Heart left ventricle (tissue), 13 donors: ENCODE measurements around the gene SPOCK1.

ENCODE experiments used
- CTCF ChIP-seq, 12 donors: fragments of 200-600 bp; sonication (generic) in 4 of 12; IDR thresholded peaks; one replicate each; pipeline versions ENCODE4 v1.5.0 to v1.8.0; 2018 to 2022; ENCODE audit warnings: antibody characterized with exemption in 12 of 12, mild to moderate bottlenecking in 5 of 12
- POLR2A ChIP-seq, 2 donors: fragments of 450-650 bp; IDR thresholded peaks; one replicate each; pipeline ENCODE4 v1.6.1; 2017; ENCODE audit warnings: antibody characterized with exemption in 2 of 2, mild to moderate bottlenecking in 2 of 2, moderate library complexity in 2 of 2
- donor health status: ischemic (EF 13 %, LVEDD 7.1; RV severe dilation, severe dysfunction).
- donor health status: DM: no; HTN: yes; CAD: no.
- donor health status: DM: no; HTN: no; CAD: no.
- donor health status: ischemic (EF 25% LVEDD 6.9; RV normal size, moderate dysfunction).
- donor health status: ischemic (EF 25% LVEDD 5.7; RV mildly dilated, moderate dysfunction).
- donor health status: ischemic (EF 35%, LVEDD 5.7; RV mildly dilated, moderate dysfunction).
- donor health status: nonischemic (EF 11% LVEDD 7.7; RV severe dilation, severe dysfunction).
- donor health status: DM: yes; HTN: yes; CAD: no.
- donor health status: PGD.
- donor health status: ischemic (EF 29% LVEDD 5.4; RV normal size, mild dysfunction).
- donor health status: nonischemic (EF 23%, LVEDD 6.1; RV moderate dilation, normal function).

GRCh38 chr5:137497396-137498290 lies 1.5 kb downstream of the SPOCK1 start:
- TF ChIP-seq POLR2A (IDR thresholded peaks at IDR 0.05): no peak
- TF ChIP-seq CTCF (IDR thresholded peaks at IDR 0.05): no peak
